ENCODE results near the gene RWDD3. TPM values are rescaled to one million over a fixed set of nuclear protein-coding genes. Genes with fewer than 3 reads are reported as not detected.

RWDD3 gene
- total RNA-seq, 2 donors from 2014 or later, result 8.0 to 9.2 TPM

- H3K27me3 ChIP-seq, result no peaks in the 10 kb centered on the region
- DNase-seq (ENCODE audit: low spot score), result no peak
- H3K4me1 ChIP-seq, result no peaks in the 10 kb centered on the region
- TF ChIP-seq CTCF (IDR thresholded peaks at IDR 0.05), result no peak
- no peak overlapping the region for H3K27ac ChIP-seq
- no peaks in the 10 kb centered on the region for H3K9me3 ChIP-seq
- H3K36me3 ChIP-seq, result no peaks in the 10 kb centered on the region
- H3K4me3 ChIP-seq, result no peak overlapping the region
These were observed 48.5 kb downstream of the RWDD3 start for GRCh38 chr1:95282518-95282895.

GRCh38 chr1:95284420-95284819 lies 50.4 kb downstream of the RWDD3 start:
- H3K9me3 ChIP-seq, result no peaks in the 10 kb centered on the region
- H3K4me3 ChIP-seq, result no peak overlapping the region
- no peak for TF ChIP-seq CTCF (IDR thresholded peaks at IDR 0.05)
- no peaks in the 10 kb centered on the region for H3K36me3 ChIP-seq
- no peaks in the 10 kb centered on the region for H3K4me1 ChIP-seq
- no peaks in the 10 kb centered on the region for H3K27me3 ChIP-seq
- no peak overlapping the region for H3K27ac ChIP-seq
- DNase-seq (ENCODE audit: low spot score), result no peak

- Histone ChIP-seq H3K27me3 (no peaks in the 10 kb centered on the region), H3K4me1 (no peaks in the 10 kb centered on the region), H3K9me3 (no peaks in the 10 kb centered on the region), H3K36me3 (no peaks in the 10 kb centered on the region), H3K4me3 (no peak overlapping the region), H3K27ac (no peak overlapping the region)
- TF ChIP-seq CTCF (IDR thresholded peaks at IDR 0.05), result no peak
- no peak for DNase-seq (ENCODE audit: low spot score)
These were observed 52.5 kb downstream of the RWDD3 start for GRCh38 chr1:95286479-95286878.

- H3K4me1 ChIP-seq, result no peaks in the 10 kb centered on the region
- no peak overlapping the region for H3K4me3 ChIP-seq
- no peaks in the 10 kb centered on the region for H3K9me3 ChIP-seq
- no peak for DNase-seq (ENCODE audit: low spot score)
- TF ChIP-seq CTCF (IDR thresholded peaks at IDR 0.05), result no peak
- no peak overlapping the region for H3K27ac ChIP-seq
- no peaks in the 10 kb centered on the region for H3K27me3 ChIP-seq
- no peaks in the 10 kb centered on the region for H3K36me3 ChIP-seq
These were observed 53.1 kb downstream of the RWDD3 start for GRCh38 chr1:95287081-95287480.

- no peak for TF ChIP-seq CTCF (IDR thresholded peaks at IDR 0.05)
These were observed 53.8 kb downstream of the RWDD3 start for GRCh38 chr1:95287825-95288224.

More at GRCh38 chr1:95287825-95288224, 53.8 kb downstream of the RWDD3 start:
- no peak overlapping the region for H3K4me3 ChIP-seq
- H3K9me3 ChIP-seq, result no peaks in the 10 kb centered on the region
- H3K4me1 ChIP-seq, result no peaks in the 10 kb centered on the region
- H3K27me3 ChIP-seq, result no peaks in the 10 kb centered on the region
- no peak for DNase-seq (ENCODE audit: low spot score)
- no peak overlapping the region for H3K27ac ChIP-seq
- no peaks in the 10 kb centered on the region for H3K36me3 ChIP-seq

Other genes with a start within 250 kb of the RWDD3 start
- under 1 TPM; 0.74 to 0.79 TPM for gene ALG14, start 161.3 kb upstream of the RWDD3 start, total RNA-seq
- 10 to 100 TPM; 33.6 to 42.3 TPM for gene TLCD4, start 116.9 kb upstream of the RWDD3 start, total RNA-seq